Astrocyte of the spinal cord (primary cell): ENCODE results near the gene SYT9.

ENCODE experiments used
- DNase-seq: peaks from one replicate; pipeline ENCODE4 v3.0.0; 2011; ENCODE audit warnings: low read depth, low spot score
- H3K4me3 ChIP-seq: 2 replicates; pipeline ENCODE4 v1.5.1; 2011; ENCODE audit warnings: low read depth, mild to moderate bottlenecking, low read length, moderate library complexity
- CTCF ChIP-seq: IDR thresholded peaks from 2 replicates; pipeline ENCODE4 v1.5.1; 2012; ENCODE audit warnings: low read depth, mild to moderate bottlenecking, low read length, inconsistent platforms
- in situ Hi-C: cut with HindIII; loops from 2 replicates; pipeline ENCODE4 v1.10.0; 2017; ENCODE audit warnings: low sequenced_read_pairs

SYT9 gene

GRCh38 chr11:7445564-7445963 is 193.9 kb downstream of the SYT9 start:
- no peak for TF ChIP-seq CTCF
- DNase-seq, result no peak
- in situ Hi-C loops, result no loop called here
- no peak overlapping the region for H3K4me3 ChIP-seq

GRCh38 chr11:7448201-7448600 is 196.5 kb downstream of the SYT9 start:
- H3K4me3 ChIP-seq, result no peak overlapping the region
- in situ Hi-C loops, result no loop called here
- no peak for TF ChIP-seq CTCF
- DNase-seq, result no peak

GRCh38 chr11:7449211-7449840 is 197.6 kb downstream of the SYT9 start:
- DNase-seq, result no peak
- in situ Hi-C loops, result no loop called here
- no peak for TF ChIP-seq CTCF
- no peak overlapping the region for H3K4me3 ChIP-seq

GRCh38 chr11:7449841-7450214 is 198.1 kb downstream of the SYT9 start:
- no peak for DNase-seq
- no peak overlapping the region for H3K4me3 ChIP-seq
- TF ChIP-seq CTCF, result no peak
- in situ Hi-C loops, result no loop called here

- no peak for TF ChIP-seq CTCF
- DNase-seq, result no peak
- no peak overlapping the region for H3K4me3 ChIP-seq
- in situ Hi-C loops, result no loop called here
Measured at GRCh38 chr11:7450836-7451235, 199.1 kb downstream of the SYT9 start.

GRCh38 chr11:7451520-7451919 is 199.8 kb downstream of the SYT9 start:
- H3K4me3 ChIP-seq, result no peak overlapping the region
- in situ Hi-C loops, result no loop called here
- TF ChIP-seq CTCF, result no peak
- no peak for DNase-seq
